ENCODE data around the gene FRMD3.

DNA sequence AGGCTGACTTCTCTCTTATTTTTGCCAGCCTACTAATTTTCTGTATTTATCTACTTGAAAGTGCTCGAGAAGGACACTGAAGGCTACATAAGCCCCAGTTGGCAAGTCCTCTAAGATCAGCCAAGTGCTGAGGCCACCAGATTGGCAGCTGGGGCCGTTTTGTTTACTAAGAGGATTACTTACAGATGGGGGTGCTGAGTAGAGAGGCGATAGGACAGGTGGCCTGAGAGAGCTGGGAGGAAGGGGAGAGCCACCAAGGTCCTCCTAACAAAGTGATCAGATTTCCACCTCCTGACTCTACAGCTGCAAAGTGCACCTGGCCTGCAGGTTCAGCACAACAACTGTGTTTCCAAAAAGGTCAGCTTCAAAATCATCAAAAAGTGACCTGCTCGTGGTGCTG, 32.9 kb downstream of the FRMD3 start:
- no peak for TF ChIP-seq EZH2 (IDR thresholded peaks at IDR 0.05; ENCODE audit: low read length, unreplicated experiment)
- TF ChIP-seq, protein P1, sequence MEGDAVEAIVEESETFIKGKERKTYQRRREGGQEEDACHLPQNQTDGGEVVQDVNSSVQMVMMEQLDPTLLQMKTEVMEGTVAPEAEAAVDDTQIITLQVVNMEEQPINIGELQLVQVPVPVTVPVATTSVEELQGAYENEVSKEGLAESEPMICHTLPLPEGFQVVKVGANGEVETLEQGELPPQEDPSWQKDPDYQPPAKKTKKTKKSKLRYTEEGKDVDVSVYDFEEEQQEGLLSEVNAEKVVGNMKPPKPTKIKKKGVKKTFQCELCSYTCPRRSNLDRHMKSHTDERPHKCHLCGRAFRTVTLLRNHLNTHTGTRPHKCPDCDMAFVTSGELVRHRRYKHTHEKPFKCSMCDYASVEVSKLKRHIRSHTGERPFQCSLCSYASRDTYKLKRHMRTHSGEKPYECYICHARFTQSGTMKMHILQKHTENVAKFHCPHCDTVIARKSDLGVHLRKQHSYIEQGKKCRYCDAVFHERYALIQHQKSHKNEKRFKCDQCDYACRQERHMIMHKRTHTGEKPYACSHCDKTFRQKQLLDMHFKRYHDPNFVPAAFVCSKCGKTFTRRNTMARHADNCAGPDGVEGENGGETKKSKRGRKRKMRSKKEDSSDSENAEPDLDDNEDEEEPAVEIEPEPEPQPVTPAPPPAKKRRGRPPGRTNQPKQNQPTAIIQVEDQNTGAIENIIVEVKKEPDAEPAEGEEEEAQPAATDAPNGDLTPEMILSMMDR (conservative IDR thresholded peaks at IDR 0.05; ENCODE audit: low read depth, low read length) = no peak
